C4-2B (cell line): Measurements from ENCODE around the gene CLIC1.

Experiments
- CTCF ChIP-seq: fragments of 450-650 bp; conservative IDR thresholded peaks from 2 replicates; pipeline ENCODE4 v1.5.1; 2017; ENCODE audit warnings: mild to moderate bottlenecking
- ZFX ChIP-seq: fragments of 450-650 bp; IDR thresholded peaks from 2 replicates; pipeline ENCODE4 v1.6.1; 2017

GRCh38 chr6:31705931-31706330 lies 30.4 kb downstream of the CLIC1 start:
- TF ChIP-seq CTCF (no peak), ZFX (no peak)
